DND-41 (cell line): Measurements from ENCODE around the gene ARID3C.

Experiments used
- ATAC-seq: fragments of 200-7000 bp; cut with Tn5 transposase; 3 replicates; pipeline ENCODE4 v1.9.1; 2021; ENCODE audit warnings: low read depth; ENCODE audit not compliant: insufficient read depth
- DNase-seq: peaks from one replicate; pipeline ENCODE4 v3.0.0-alpha.2; 2020
- H2AFZ ChIP-seq: 2 replicates; pipeline ENCODE4 v1.6.0; 2012; ENCODE audit warnings: low read depth, low read length
- H3K27ac ChIP-seq: 2 replicates; pipeline ENCODE4 v1.5.1; 2012; ENCODE audit warnings: low read length, inconsistent platforms
- H3K27me3 ChIP-seq: fragments of 200-600 bp; sonication (generic); 2 replicates; pipeline ENCODE4 v1.6.0; 2012; ENCODE audit warnings: low read length, mild to moderate bottlenecking, inconsistent platforms; ENCODE audit not compliant: insufficient read depth, poor library complexity
- H3K36me3 ChIP-seq: 2 replicates; pipeline ENCODE4 v1.5.1; 2012; ENCODE audit warnings: low read length, inconsistent platforms; ENCODE audit not compliant: insufficient read depth
- H3K4me1 ChIP-seq: 2 replicates; pipeline ENCODE4 v1.5.1; 2012; ENCODE audit warnings: mild to moderate bottlenecking, low read length; ENCODE audit not compliant: insufficient read depth
- H3K4me2 ChIP-seq: 2 replicates; pipeline ENCODE4 v1.6.0; 2012; ENCODE audit warnings: mild to moderate bottlenecking, moderate library complexity, low read length, inconsistent platforms; ENCODE audit not compliant: insufficient read depth
- H3K4me3 ChIP-seq, 2 experiments: fragments of 200-600 bp in 1 of 2; shearing (Covaris generic) in 1 of 2; 2 replicates each; pipeline ENCODE4 v1.5.1; 2012 to 2016; ENCODE audit warnings: inconsistent platforms in 2 of 2, low read length in 2 of 2, mild to moderate bottlenecking in 2 of 2, low read depth in 1 of 2, moderate library complexity in 1 of 2
- H3K79me2 ChIP-seq: 2 replicates; pipeline ENCODE4 v1.6.0; 2012; ENCODE audit warnings: low read length, inconsistent platforms; ENCODE audit not compliant: insufficient read depth
- H3K9ac ChIP-seq: 2 replicates; pipeline ENCODE4 v1.6.0; 2012; ENCODE audit warnings: low read depth, mild to moderate bottlenecking, inconsistent platforms, low read length, moderate library complexity
- H3K9me3 ChIP-seq: 2 replicates; pipeline ENCODE4 v1.5.1; 2012; ENCODE audit warnings: low read length, moderate library complexity, mild to moderate bottlenecking, inconsistent platforms; ENCODE audit not compliant: insufficient read depth, severe bottlenecking
- H4K20me1 ChIP-seq: 2 replicates; pipeline ENCODE4 v1.6.0; 2012; ENCODE audit warnings: low read length; ENCODE audit not compliant: insufficient read depth
- EZH2 ChIP-seq: IDR thresholded peaks from 3 replicates; pipeline ENCODE4 v1.6.1; 2012; ENCODE audit warnings: borderline replicate concordance, low read depth, mild to moderate bottlenecking, moderate library complexity, low read length, inconsistent platforms; ENCODE audit not compliant: severe bottlenecking
- TF ChIP-seq, protein P1 (sequence below): IDR thresholded peaks from 2 replicates; pipeline ENCODE4 v1.5.1; 2012; ENCODE audit warnings: borderline replicate concordance, low read length, moderate library complexity, mild to moderate bottlenecking; ENCODE audit not compliant: poor library complexity, severe bottlenecking; ENCODE audit errors: extremely low read depth

ARID3C gene

DNA sequence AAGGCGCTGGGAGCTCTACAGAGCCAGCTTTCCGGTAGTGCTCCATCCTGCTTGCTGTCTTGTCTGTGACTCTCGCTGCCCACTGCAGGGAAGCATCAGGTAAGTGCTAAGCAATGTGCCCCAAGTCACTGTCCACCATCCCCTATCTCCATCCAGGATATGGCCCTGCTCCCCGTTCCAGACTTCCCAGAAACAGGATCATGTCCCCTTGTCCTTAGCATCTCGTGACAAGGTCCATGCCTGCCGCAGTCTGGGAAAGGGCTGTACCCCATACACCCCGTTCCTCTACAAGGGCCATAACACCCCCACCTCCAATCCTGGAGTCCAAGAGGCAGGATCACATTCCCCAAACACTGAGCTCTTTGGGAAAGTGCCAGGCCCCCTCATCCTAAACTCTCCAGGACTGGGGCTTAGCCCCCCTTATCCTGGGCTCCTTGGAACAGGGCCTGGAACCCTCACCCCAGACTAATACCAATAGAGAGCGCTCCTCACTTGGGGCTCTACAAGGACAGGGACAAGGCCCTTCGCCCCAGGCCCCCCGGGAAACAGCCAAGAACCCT, 17.5 kb downstream of the ARID3C start:
- peak overlapping the region; percentile 58 to 96; a peak in 3 of 4 replicates for H3K4me3 ChIP-seq
- H4K20me1 ChIP-seq: no peaks in the 10 kb centered on the region
- H3K27me3 ChIP-seq: no peaks in the 10 kb centered on the region
- DNase-seq (no peak), ATAC-seq (peak; percentile 35)
- peaks cover 16% of the 10 kb centered on the region for H3K36me3 ChIP-seq
- peak overlapping the region; percentile 79 for H3K9ac ChIP-seq
- H3K27ac ChIP-seq: peak overlapping the region; percentile 77
- H3K4me2 ChIP-seq: peak overlapping the region; percentile 96
- TF ChIP-seq EZH2: no peak
- TF ChIP-seq, protein P1, sequence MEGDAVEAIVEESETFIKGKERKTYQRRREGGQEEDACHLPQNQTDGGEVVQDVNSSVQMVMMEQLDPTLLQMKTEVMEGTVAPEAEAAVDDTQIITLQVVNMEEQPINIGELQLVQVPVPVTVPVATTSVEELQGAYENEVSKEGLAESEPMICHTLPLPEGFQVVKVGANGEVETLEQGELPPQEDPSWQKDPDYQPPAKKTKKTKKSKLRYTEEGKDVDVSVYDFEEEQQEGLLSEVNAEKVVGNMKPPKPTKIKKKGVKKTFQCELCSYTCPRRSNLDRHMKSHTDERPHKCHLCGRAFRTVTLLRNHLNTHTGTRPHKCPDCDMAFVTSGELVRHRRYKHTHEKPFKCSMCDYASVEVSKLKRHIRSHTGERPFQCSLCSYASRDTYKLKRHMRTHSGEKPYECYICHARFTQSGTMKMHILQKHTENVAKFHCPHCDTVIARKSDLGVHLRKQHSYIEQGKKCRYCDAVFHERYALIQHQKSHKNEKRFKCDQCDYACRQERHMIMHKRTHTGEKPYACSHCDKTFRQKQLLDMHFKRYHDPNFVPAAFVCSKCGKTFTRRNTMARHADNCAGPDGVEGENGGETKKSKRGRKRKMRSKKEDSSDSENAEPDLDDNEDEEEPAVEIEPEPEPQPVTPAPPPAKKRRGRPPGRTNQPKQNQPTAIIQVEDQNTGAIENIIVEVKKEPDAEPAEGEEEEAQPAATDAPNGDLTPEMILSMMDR: no peak
- H3K4me1 ChIP-seq: peaks cover 27% of the 10 kb centered on the region
- no peaks in the 10 kb centered on the region for H3K9me3 ChIP-seq
- H2AFZ ChIP-seq: peak overlapping the region; percentile 84
- H3K79me2 ChIP-seq: peaks cover 11% of the 10 kb centered on the region

DNA sequence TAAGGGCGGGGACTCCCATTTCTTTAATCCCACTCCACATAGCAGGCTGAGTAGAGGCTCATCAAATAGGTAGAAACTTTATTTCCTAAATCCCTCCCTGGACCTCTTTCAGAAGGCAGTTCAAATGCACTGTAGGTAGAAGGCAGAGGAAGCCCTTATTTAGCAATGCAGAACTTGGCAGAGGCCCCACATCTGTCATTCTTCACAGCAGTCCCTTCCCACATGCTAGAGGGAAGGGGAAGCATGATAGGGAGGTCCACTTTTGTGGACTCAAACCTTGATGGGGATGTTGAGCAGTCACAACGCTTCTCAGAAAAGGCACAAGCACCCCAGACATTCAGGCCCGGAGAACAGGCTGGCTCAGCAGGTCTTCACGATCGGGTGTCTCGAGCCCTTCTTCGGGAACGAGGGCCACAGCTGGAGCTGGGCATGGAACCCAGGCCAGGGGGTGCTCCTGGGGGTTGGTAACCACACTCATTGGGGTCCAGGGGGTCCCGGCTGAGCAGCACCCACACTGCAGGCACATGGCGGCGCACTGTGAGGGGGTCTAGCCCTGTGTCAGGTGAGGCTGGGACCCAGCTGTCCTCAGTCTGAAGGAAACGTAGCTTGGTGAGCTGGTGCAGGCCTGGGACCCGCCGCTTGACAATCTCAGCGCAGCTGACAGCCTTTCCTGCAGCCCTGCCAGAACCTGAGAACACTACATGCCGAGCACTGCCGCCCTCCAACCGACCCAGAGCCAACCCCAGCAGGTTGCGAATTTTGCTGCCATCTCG, 18.2 kb downstream of the ARID3C start:
- ATAC-seq (no peak), DNase-seq (no peak)
- H3K9me3 ChIP-seq: no peaks in the 10 kb centered on the region
- peaks cover 27% of the 10 kb centered on the region for H3K4me1 ChIP-seq
- no peaks in the 10 kb centered on the region for H4K20me1 ChIP-seq
- no peaks in the 10 kb centered on the region for H3K27me3 ChIP-seq
- peak overlapping the region; percentile 77 for H3K27ac ChIP-seq
- H3K4me2 ChIP-seq: peak overlapping the region; percentile 96
- peak overlapping the region; percentile 58 to 96; a peak in 3 of 4 replicates for H3K4me3 ChIP-seq
- peaks cover 10% of the 10 kb centered on the region for H3K36me3 ChIP-seq
- no peak overlapping the region for H2AFZ ChIP-seq
- TF ChIP-seq, protein P1: no peak
- no peak for TF ChIP-seq EZH2
- H3K79me2 ChIP-seq: peaks cover 11% of the 10 kb centered on the region
- H3K9ac ChIP-seq: peak overlapping the region; percentile 79

DNA sequence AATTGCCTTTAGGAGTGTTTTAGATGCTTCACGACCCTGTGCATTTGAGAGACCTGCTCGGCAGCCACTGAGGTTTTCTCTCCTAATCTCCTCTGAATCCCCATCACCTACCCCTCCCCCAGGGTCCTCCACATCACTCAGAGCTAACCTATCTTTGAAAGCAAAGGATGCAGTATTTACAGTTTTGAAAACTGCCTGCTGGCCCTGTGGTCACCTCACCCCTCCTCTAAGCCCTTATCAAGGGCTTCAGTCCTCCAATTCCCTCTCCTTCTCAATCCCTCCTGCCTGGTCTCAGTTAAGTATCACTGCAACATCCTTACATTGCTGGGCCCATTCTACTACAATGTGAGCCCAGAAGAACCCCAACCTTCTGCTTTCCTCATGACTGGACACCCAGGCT, 21.5 kb downstream of the ARID3C start:
- Histone ChIP-seq H3K4me3 (no peak overlapping the region), H3K79me2 (peaks cover 11% of the 10 kb centered on the region), H2AFZ (no peak overlapping the region), H3K27me3 (no peaks in the 10 kb centered on the region), H3K36me3 (peaks cover 3% of the 10 kb centered on the region; the same call in 1 of the 2 replicates), H3K4me1 (peaks cover 17% of the 10 kb centered on the region), H3K9ac (no peak overlapping the region), H4K20me1 (no peaks in the 10 kb centered on the region; the same call in 1 of the 2 replicates), H3K4me2 (no peak overlapping the region), H3K27ac (no peak overlapping the region), H3K9me3 (no peaks in the 10 kb centered on the region)
- TF ChIP-seq, protein P1: no peak
- TF ChIP-seq EZH2: no peak
- DNase-seq (no peak), ATAC-seq (no peak)
